Measurements from ENCODE around the gene SLC26A6.

Gene SLC26A6, protein sequence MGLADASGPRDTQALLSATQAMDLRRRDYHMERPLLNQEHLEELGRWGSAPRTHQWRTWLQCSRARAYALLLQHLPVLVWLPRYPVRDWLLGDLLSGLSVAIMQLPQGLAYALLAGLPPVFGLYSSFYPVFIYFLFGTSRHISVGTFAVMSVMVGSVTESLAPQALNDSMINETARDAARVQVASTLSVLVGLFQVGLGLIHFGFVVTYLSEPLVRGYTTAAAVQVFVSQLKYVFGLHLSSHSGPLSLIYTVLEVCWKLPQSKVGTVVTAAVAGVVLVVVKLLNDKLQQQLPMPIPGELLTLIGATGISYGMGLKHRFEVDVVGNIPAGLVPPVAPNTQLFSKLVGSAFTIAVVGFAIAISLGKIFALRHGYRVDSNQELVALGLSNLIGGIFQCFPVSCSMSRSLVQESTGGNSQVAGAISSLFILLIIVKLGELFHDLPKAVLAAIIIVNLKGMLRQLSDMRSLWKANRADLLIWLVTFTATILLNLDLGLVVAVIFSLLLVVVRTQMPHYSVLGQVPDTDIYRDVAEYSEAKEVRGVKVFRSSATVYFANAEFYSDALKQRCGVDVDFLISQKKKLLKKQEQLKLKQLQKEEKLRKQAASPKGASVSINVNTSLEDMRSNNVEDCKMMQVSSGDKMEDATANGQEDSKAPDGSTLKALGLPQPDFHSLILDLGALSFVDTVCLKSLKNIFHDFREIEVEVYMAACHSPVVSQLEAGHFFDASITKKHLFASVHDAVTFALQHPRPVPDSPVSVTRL

GRCh38 chr3:48635222-48636021, at the start of gene SLC26A6:
SLC26A6 (minus strand) TSS chr3:48635461; CDS start chr3:48635393, 68 bp downstream.
- H3K27ac ChIP-seq (ENCODE audit: low read depth, low read length) = peak within 1 kb of the TSS; percentile 52
- H3K4me1 ChIP-seq (ENCODE audit: control insufficient read depth in 5 of 5, insufficient read depth in 5 of 5, low read length in 5 of 5) = peaks cover 7 to 28% (median 25%) of the 10 kb centered on the region in 5 donors
- H3K36me3 ChIP-seq (ENCODE audit: control insufficient read depth in 5 of 5, insufficient read depth in 5 of 5, low read length in 5 of 5) = peaks cover 0 to 30% (median 21%) of the 10 kb centered on the region in 5 donors
- peak within 1 kb of the TSS; percentile 81 to 87 (median 83) for H3K4me3 ChIP-seq (ENCODE audit: low read depth in 1 of 5, low read length in 5 of 5)
- H3K27me3 ChIP-seq (ENCODE audit: control insufficient read depth in 5 of 5, insufficient read depth in 4 of 5, low read length in 5 of 5) = no peaks in the 10 kb centered on the region
- peak within 1 kb of the TSS; percentile 16 to 86 (median 81) for H3K9ac ChIP-seq (ENCODE audit: low read length in 5 of 5)
- no peaks in the 10 kb centered on the region for H3K9me3 ChIP-seq (ENCODE audit: control insufficient read depth in 5 of 5, low read length in 5 of 5)

DNA sequence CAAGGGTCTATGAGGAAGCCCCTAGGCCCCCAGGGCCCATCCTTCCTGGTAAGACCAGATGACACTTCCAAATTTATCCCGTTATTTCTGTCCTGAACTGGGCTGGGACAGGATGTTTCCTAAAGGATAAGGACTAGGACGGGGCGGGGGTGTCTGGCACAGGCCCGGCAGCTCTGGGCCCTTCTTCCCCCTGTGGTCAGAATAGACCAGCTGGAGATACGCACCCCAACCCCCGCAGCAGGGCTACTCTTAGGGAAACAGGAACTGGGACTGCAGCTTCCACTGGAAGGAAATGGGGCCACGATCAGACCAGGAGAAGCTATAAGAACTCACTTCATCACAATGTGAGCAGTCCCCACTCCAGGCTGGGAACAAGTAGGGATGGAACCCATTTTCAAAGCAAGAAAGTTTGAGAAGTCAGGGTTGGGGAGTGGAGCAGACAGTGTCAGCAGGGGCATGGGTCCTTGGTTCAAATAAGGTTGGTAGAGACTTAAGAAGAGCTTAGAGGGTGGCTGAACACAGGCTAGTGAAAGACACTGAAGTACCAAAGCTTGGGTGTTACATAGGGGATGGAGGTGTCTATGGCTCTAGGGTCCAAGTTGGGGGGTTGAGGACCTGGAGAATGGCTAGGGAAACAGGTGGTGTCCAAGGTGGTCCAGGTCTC, 49.4 kb upstream of the SLC26A6 start:
- Histone ChIP-seq H3K27ac (ENCODE audit: low read depth, low read length) (no peak overlapping the region), H3K27me3 (ENCODE audit: control insufficient read depth in 5 of 5, insufficient read depth in 4 of 5, low read length in 5 of 5) (no peaks in the 10 kb centered on the region), H3K9ac (ENCODE audit: low read length in 5 of 5) (peak overlapping the region; percentile 6 to 75 (median 60)), H3K9me3 (ENCODE audit: control insufficient read depth in 5 of 5, low read length in 5 of 5) (no peaks in the 10 kb centered on the region), H3K4me1 (ENCODE audit: control insufficient read depth in 5 of 5, insufficient read depth in 5 of 5, low read length in 5 of 5) (peaks cover 5 to 37% (median 34%) of the 10 kb centered on the region in 5 donors), H3K4me3 (ENCODE audit: low read depth in 1 of 5, low read length in 5 of 5) (peak overlapping the region; percentile 53 to 98 (median 79)), H3K36me3 (ENCODE audit: control insufficient read depth in 5 of 5, insufficient read depth in 5 of 5, low read length in 5 of 5) (peaks cover 0 to 59% (median 55%) of the 10 kb centered on the region in 5 donors)

- Histone ChIP-seq H3K4me1 (ENCODE audit: control insufficient read depth in 5 of 5, insufficient read depth in 5 of 5, low read length in 5 of 5) (peaks cover 5 to 37% (median 34%) of the 10 kb centered on the region in 5 donors), H3K9me3 (ENCODE audit: control insufficient read depth in 5 of 5, low read length in 5 of 5) (no peaks in the 10 kb centered on the region), H3K9ac (ENCODE audit: low read length in 5 of 5) (peak overlapping the region; percentile 6 to 75 (median 60)), H3K27me3 (ENCODE audit: control insufficient read depth in 5 of 5, insufficient read depth in 4 of 5, low read length in 5 of 5) (no peaks in the 10 kb centered on the region), H3K27ac (ENCODE audit: low read depth, low read length) (no peak overlapping the region), H3K36me3 (ENCODE audit: control insufficient read depth in 5 of 5, insufficient read depth in 5 of 5, low read length in 5 of 5) (peaks cover 0 to 59% (median 55%) of the 10 kb centered on the region in 5 donors), H3K4me3 (ENCODE audit: low read depth in 1 of 5, low read length in 5 of 5) (peak overlapping the region; percentile 32 to 98 (median 60))
Measured at GRCh38 chr3:48684054-48684349, 48.7 kb upstream of the SLC26A6 start.

- H3K9ac ChIP-seq (ENCODE audit: low read length in 5 of 5) = no peak overlapping the region
- no peak overlapping the region for H3K27ac ChIP-seq (ENCODE audit: low read depth, low read length)
- no peak overlapping the region for H3K4me3 ChIP-seq (ENCODE audit: low read depth in 1 of 5, low read length in 5 of 5)
Measured at GRCh38 chr3:48682786-48683185, 47.5 kb upstream of the SLC26A6 start.

DNA sequence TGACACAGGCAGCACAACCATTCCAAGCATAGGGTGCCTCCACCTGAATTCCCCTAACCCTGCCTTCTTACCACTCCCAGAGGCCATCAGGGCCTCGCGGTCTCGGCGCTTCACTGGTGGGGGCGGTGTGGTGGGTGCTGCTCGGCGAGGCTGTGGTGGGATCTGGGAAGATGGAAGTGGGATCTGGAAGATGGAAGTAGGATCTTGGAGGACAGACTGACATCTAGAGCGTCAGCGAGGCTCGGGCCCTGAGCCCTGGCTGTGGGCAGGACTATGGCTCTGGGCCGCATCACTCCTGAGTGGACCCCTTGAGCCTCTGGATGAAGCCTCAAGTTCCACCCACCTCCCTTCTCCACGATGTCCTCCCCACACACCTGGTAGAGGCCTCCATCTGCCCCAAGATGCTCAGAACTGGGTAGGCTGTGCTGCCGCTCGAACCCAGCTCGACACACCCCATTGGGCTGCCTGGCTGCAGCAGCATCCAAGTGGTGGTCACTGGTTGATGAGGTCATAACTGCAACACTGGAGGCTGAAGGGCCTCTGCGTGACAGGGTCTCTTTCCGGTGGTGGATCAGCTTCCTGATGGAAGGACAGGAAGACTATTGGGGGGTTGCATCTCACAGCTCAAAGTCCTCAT, 46.8 kb upstream of the SLC26A6 start:
- no peaks in the 10 kb centered on the region for H3K27me3 ChIP-seq (ENCODE audit: control insufficient read depth in 5 of 5, insufficient read depth in 4 of 5, low read length in 5 of 5)
- no peak overlapping the region for H3K27ac ChIP-seq (ENCODE audit: low read depth, low read length)
- H3K9me3 ChIP-seq (ENCODE audit: control insufficient read depth in 5 of 5, low read length in 5 of 5) = no peaks in the 10 kb centered on the region
- H3K36me3 ChIP-seq (ENCODE audit: control insufficient read depth in 5 of 5, insufficient read depth in 5 of 5, low read length in 5 of 5) = peaks cover 0 to 57% (median 53%) of the 10 kb centered on the region in 5 donors
- no peak overlapping the region for H3K4me3 ChIP-seq (ENCODE audit: low read depth in 1 of 5, low read length in 5 of 5)
- no peak overlapping the region for H3K9ac ChIP-seq (ENCODE audit: low read length in 5 of 5)
- peaks cover 5 to 37% (median 34%) of the 10 kb centered on the region in 5 donors for H3K4me1 ChIP-seq (ENCODE audit: control insufficient read depth in 5 of 5, insufficient read depth in 5 of 5, low read length in 5 of 5)

More at GRCh38 chr3:48682786-48683185, 47.5 kb upstream of the SLC26A6 start:
- Histone ChIP-seq H3K4me1 (ENCODE audit: control insufficient read depth in 5 of 5, insufficient read depth in 5 of 5, low read length in 5 of 5) (peaks cover 5 to 37% (median 34%) of the 10 kb centered on the region in 5 donors), H3K36me3 (ENCODE audit: control insufficient read depth in 5 of 5, insufficient read depth in 5 of 5, low read length in 5 of 5) (peaks cover 0 to 59% (median 55%) of the 10 kb centered on the region in 5 donors), H3K27me3 (ENCODE audit: control insufficient read depth in 5 of 5, insufficient read depth in 4 of 5, low read length in 5 of 5) (no peaks in the 10 kb centered on the region), H3K9me3 (ENCODE audit: control insufficient read depth in 5 of 5, low read length in 5 of 5) (no peaks in the 10 kb centered on the region)

DNA sequence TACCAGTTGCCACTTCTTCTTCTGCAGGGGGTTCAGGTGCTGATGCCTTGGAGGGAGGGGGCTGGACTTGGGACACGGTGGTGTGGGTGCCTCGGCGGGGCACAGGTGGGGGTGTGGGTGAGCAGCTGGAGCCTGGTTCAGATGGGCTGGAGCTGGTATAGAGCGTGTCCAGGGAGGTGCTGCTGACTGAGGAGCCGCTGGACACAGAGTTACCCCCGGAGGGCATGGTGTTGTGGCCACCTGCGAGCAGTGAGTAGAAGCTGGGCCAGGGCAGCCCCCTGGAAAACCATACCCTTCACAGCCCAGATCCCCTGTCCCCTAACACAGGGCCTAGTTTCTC, 46.2 kb upstream of the SLC26A6 start:
- no peak overlapping the region for H3K9ac ChIP-seq (ENCODE audit: low read length in 5 of 5)
- peaks cover 0 to 57% (median 54%) of the 10 kb centered on the region in 5 donors for H3K36me3 ChIP-seq (ENCODE audit: control insufficient read depth in 5 of 5, insufficient read depth in 5 of 5, low read length in 5 of 5)
- no peak overlapping the region for H3K4me3 ChIP-seq (ENCODE audit: low read depth in 1 of 5, low read length in 5 of 5)
- no peak overlapping the region for H3K27ac ChIP-seq (ENCODE audit: low read depth, low read length)
- H3K4me1 ChIP-seq (ENCODE audit: control insufficient read depth in 5 of 5, insufficient read depth in 5 of 5, low read length in 5 of 5) = peaks cover 5 to 35% (median 31%) of the 10 kb centered on the region in 5 donors
- no peaks in the 10 kb centered on the region for H3K9me3 ChIP-seq (ENCODE audit: control insufficient read depth in 5 of 5, low read length in 5 of 5)
- H3K27me3 ChIP-seq (ENCODE audit: control insufficient read depth in 5 of 5, insufficient read depth in 4 of 5, low read length in 5 of 5) = no peaks in the 10 kb centered on the region

DNA sequence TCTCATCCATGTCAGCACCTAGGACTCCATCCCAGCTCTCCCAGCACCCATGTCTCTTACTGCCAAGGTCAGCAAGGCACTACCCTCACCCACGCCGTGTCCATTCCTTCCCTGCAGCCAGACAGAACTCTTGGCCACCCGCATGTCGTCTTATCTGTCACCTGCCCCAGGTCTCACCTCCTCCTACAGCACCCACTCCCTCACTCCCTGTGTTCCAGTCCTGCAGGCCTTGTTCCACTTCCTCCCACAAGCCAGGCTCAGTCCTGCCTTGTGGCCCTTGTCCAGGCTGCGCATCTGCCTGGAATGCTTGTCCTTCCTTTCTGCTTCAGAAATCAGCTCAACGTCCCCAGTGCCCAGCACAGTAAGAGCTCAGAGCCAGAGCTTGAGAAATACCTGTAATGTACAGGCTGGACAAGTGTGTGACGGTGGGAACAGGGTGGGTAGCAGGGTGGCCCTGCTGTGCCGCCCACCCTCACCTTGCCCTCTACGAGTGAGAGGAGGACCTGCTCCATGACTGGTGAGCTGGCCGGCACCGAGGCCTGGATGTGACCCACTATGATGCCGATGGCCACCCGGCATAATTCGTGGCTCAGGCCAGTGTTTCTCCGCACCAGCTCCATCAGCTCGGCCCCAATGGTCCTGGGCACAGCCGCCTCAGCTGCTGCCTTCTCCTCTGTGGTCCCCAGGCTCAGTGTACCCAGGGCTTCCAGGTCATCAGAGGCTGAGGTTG, 45.7 kb upstream of the SLC26A6 start:
- Histone ChIP-seq H3K4me3 (ENCODE audit: low read depth in 1 of 5, low read length in 5 of 5) (no peak overlapping the region), H3K9ac (ENCODE audit: low read length in 5 of 5) (no peak overlapping the region), H3K27me3 (ENCODE audit: control insufficient read depth in 5 of 5, insufficient read depth in 4 of 5, low read length in 5 of 5) (no peaks in the 10 kb centered on the region), H3K9me3 (ENCODE audit: control insufficient read depth in 5 of 5, low read length in 5 of 5) (no peaks in the 10 kb centered on the region), H3K36me3 (ENCODE audit: control insufficient read depth in 5 of 5, insufficient read depth in 5 of 5, low read length in 5 of 5) (peaks cover 0 to 61% (median 59%) of the 10 kb centered on the region in 5 donors), H3K27ac (ENCODE audit: low read depth, low read length) (no peak overlapping the region), H3K4me1 (ENCODE audit: control insufficient read depth in 5 of 5, insufficient read depth in 5 of 5, low read length in 5 of 5) (peaks cover 5 to 29% (median 26%) of the 10 kb centered on the region in 5 donors)

GRCh38 chr3:48679411-48680391, 44.4 kb upstream of the SLC26A6 start:
- Histone ChIP-seq H3K27me3 (ENCODE audit: control insufficient read depth in 5 of 5, insufficient read depth in 4 of 5, low read length in 5 of 5) (no peaks in the 10 kb centered on the region), H3K4me3 (ENCODE audit: low read depth in 1 of 5, low read length in 5 of 5) (no peak overlapping the region)

More at GRCh38 chr3:48679411-48680391, 44.4 kb upstream of the SLC26A6 start:
- H3K36me3 ChIP-seq (ENCODE audit: control insufficient read depth in 5 of 5, insufficient read depth in 5 of 5, low read length in 5 of 5) = peaks cover 0 to 69% (median 64%) of the 10 kb centered on the region in 5 donors
- H3K27ac ChIP-seq (ENCODE audit: low read depth, low read length) = no peak overlapping the region
- H3K4me1 ChIP-seq (ENCODE audit: control insufficient read depth in 5 of 5, insufficient read depth in 5 of 5, low read length in 5 of 5) = peaks cover 5 to 18% (median 17%) of the 10 kb centered on the region in 5 donors
- no peak overlapping the region for H3K9ac ChIP-seq (ENCODE audit: low read length in 5 of 5)
- no peaks in the 10 kb centered on the region for H3K9me3 ChIP-seq (ENCODE audit: control insufficient read depth in 5 of 5, low read length in 5 of 5)

Measured in subcutaneous abdominal adipose tissue (tissue), 5 donors.